HG02884 (cell line): ENCODE data around the gene ERMAP.
"Not testable (repeated sequence)": the region's sequence is repeated elsewhere in the genome, so short reads cannot be mapped to it uniquely, and the experiment has no call there.

ENCODE experiments used
- ATAC-seq: cut with Tn5 transposase; IDR thresholded peaks from one replicate; pipeline ENCODE4 v1.9.1; 2021; ENCODE audit warnings: mild to moderate bottlenecking, moderate library complexity; ENCODE audit not compliant: unreplicated experiment

ERMAP gene

GRCh38 chr1:42844592-42845140, 27.7 kb downstream of the ERMAP start:
- no peak for ATAC-seq

- ATAC-seq = no peak
Observed at GRCh38 chr1:42845193-42845592, 28.3 kb downstream of the ERMAP start.

GRCh38 chr1:42845866-42846256, 28.9 kb downstream of the ERMAP start:
- ATAC-seq = no peak

GRCh38 chr1:42846257-42847110, 29.6 kb downstream of the ERMAP start, which contains the start of gene ZNF691:
Gene ZNF691, plus strand, starts transcription at chr1:42846613. Its CDS starts 3,046 bp downstream, at chr1:42849659.
- peak; percentile 86 for ATAC-seq

- ATAC-seq = no peak
Observed at GRCh38 chr1:42847111-42847595, 30.2 kb downstream of the ERMAP start.

GRCh38 chr1:42847721-42848460, 31.0 kb downstream of the ERMAP start:
- ATAC-seq = no peak

DNA sequence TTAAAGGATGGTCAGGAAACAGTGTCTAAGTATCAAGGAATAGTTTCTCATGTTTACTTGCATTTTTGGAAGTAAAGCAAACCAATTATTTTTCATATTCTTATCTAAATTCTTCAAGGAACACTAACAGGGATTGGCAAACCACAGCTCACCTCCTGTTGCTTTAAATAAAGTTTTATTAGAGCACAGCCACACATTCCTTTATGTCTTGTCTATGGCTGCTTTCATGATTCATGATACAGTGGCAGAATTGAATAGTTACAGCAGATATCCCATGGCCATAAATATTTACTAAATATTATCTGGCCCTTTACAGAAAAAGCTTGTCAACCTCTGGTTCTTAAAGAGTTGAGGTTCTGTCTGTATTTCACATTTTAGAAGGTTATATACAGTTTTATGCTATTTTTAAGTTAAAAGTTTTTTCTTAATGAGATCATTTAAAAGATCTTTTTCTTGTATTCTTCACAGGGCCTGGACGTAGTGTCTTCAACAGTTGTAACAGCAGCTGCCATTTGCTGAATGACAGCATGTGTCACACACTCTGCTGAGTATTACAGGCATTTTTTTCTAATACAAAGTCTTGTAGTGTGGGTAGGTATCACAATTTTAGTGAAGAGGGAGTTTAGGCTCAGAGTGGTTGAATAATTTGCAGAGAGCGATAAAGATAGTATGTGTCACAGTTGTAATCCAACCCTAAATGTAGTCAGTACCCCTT, 32.1 kb downstream of the ERMAP start:
- ATAC-seq = no peak

DNA sequence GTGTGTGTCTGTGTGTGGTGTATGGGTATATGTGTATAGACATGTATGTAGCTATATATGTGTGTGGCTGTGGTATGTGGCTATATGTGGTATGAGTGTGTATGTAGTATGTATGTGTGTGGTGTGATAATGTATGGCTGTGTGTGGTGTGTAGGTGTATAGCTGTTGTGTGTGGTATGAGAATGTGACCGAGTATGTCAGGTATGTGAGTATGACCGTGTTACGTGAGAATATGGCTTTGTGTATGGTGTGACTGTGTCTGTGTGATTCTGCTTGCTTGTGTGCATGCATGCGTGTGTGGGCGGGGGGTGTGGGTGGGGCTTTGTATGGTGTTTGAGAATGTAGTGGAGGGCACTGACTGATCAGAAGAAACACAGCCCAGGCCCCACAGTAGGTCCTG, 33.0 kb downstream of the ERMAP start:
- no peak for ATAC-seq

GRCh38 chr1:42851420-42851819, 34.5 kb downstream of the ERMAP start:
- ATAC-seq = no peak

DNA sequence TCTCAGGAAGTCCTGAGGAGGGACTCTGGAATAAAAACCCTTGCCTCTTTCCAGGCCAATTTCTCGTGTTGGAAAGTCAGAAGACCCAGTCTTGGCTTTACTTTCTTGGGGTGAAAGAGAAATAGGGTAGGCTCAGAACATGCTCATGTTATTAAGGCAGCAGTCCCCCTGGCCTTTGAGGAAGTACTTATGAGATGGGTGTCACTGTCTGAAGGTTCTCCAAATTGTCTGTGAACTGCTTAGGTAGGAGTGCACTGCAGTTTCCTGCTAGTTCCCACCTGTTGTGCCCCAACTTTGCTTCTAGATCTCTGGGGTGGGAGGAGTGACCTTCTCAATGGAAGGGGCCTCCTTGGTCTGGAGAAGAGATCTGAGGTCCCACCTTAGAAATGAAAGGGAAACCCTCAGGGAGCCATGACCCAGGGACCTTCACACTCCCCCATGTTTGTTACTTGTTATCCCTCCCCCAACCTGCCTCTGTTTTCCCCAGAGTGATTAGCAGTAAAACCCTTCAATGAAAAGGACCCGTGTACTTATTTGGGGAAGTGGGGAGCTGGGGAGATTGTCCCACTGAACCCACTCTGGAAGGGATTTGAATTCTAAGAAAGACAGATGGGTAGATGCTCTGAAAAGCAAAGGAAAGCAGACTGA, 35.2 kb downstream of the ERMAP start:
- ATAC-seq = no peak

DNA sequence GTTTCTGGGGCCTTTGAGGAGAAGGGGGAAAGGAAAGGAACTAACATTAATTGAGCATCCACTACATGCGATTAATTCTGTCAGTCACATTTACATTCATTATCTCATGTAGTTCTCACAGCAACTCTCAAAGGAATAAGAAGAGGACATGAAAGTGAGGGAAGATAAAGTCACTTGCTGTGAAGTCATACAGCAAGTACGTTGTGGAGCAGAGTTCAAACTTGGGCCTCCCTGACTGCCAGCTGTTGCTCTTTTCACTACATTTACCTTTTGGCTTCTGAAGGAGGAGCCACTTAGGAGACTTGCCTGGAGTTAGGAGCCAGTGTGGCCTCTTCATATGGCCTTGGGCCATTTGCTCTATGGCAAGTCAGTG, 35.7 kb downstream of the ERMAP start:
- no peak for ATAC-seq

DNA sequence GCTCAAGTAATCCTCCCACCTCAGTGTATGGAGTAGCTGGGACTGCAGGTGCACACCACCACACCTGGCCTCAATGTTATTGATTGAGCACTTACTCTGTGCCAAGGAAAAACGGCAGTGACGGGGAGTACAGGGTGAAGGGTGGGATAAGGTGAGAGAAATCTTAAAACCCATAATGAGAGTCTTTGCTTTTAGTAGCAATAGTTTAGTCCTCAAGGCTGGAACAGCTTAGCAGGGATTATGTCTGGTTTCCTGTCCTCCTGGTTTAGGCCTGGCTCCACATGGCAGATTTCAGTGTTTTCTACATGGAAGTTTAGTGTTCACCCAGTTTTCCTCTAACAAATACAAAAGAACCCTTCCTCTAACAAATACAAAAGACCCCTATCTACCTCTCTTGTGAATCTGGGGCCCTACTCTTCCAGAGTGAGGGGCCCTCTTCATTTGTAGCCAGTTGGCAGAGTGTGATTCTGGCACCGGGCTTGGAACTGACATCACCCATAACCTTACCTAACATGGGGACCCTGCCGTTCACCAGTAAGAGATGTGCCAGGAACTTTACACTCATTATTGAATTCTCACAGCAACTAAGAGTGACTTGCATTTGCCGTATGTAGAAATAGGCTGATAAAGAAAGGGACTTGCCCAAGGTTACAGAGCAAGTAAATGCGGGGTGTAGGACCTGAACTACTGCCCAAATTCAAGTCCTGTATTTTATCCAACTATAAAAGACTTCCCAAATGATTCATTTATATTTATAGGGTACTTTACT, 36.4 kb downstream of the ERMAP start:
- no peak for ATAC-seq

GRCh38 chr1:42856554-42856953, 39.6 kb downstream of the ERMAP start:
- ATAC-seq = not testable (repeated sequence)

GRCh38 chr1:42859366-42859765, 42.4 kb downstream of the ERMAP start:
- ATAC-seq = not testable (repeated sequence)

DNA sequence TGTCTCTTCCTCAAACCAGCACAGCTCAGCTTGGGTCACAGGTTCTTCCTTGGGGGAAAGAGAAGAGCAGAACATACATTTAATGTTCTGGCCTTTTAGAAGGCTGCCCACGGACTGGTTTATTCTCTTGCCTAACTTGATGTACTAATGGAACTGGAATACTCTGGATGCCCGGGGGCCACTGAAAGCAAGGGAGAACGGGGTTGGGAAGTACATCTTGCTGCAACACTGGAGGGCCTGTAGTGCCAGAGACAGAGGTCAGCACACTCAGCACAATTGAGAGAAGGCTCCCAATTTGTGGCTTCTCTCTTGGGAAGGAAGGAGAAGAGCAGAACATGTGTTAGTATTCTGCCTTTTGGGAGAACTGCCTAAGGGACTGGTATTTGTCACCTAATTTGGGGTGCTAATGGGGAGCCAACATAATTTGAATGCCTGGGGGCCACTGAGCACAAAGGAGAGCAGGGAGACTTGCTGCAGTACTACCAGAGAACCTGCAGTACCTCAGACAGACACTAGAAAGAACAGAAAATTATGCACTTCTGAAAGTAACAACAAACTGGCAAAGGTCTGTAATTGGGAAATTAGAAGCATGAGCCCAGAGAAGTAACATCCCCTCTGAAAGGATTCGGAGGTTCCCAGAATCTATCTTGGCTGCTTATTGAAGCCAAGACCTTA, 43.6 kb downstream of the ERMAP start:
- no peak for ATAC-seq

DNA sequence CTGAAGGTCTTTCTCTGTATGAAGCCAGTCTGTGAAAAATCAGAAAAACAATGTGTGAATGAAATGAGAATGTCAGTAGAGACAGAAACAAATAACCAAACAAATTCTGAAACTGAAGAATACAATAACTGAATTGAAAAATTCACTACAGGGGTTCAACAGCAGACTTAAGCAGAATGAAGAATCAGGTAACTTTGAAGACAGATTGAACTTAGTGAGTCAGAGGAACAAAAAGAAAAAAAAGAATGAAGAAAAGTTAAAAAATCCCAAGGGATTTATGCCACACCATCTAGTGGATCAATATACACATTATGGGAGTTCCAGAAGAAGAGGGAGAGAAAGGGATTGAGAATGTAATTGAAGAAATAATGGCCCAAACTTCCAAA, 44.1 kb downstream of the ERMAP start:
- ATAC-seq = no peak

GRCh38 chr1:42866549-42866948, 49.6 kb downstream of the ERMAP start:
- ATAC-seq = no peak

GRCh38 chr1:42868466-42868865, 51.5 kb downstream of the ERMAP start:
- not testable (repeated sequence) for ATAC-seq

DNA sequence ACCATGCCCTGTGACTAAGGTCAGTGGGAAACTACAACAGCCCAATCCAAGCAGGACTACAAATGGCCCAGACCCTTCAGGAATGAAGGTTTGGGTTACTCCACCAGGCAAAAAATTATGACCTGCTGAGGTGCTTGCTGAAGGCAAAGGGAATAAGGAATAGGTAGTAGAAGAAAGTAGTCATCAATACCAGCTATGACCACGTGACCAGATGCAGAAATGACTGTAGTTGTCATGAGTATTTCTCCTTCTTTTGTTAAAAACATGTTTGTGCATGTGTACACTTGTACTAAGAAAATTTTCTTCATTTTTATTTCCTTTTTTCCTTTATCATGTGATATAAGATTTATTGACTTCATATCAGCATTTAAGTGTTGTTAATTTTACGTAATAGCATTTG, 52.3 kb downstream of the ERMAP start:
- not testable (repeated sequence) for ATAC-seq
